GM10248 (cell line): Measurements from ENCODE around the gene PLCB1.

ENCODE experiments used
- CTCF ChIA-PET: fragments of 300-600 bp; sonication (Branson Sonifier 250); formaldehyde crosslinking; extraction: SDS; loops from one replicate; lab custom pipeline; 2021; ENCODE audit warnings: antibody characterized with exemption; lab: Yijun Ruan, JAX
- POLR2A ChIA-PET: fragments of 350-650 bp; sonication (Branson Sonifier 250); formaldehyde crosslinking; extraction: SDS; loops from one replicate; lab custom pipeline; 2020; ENCODE audit warnings: antibody characterized with exemption; lab: Yijun Ruan, JAX
- DNase-seq: peaks from one replicate; pipeline ENCODE4 v3.0.0; 2012; ENCODE audit errors: extremely low spot score
- TF ChIP-seq, protein P1 (sequence below): IDR thresholded peaks from 2 replicates; pipeline ENCODE4 v1.5.1; 2012; ENCODE audit warnings: mild to moderate bottlenecking, low read depth; ENCODE audit errors: extremely low read depth, missing control alignments, control extremely low read depth

Gene PLCB1

DNA sequence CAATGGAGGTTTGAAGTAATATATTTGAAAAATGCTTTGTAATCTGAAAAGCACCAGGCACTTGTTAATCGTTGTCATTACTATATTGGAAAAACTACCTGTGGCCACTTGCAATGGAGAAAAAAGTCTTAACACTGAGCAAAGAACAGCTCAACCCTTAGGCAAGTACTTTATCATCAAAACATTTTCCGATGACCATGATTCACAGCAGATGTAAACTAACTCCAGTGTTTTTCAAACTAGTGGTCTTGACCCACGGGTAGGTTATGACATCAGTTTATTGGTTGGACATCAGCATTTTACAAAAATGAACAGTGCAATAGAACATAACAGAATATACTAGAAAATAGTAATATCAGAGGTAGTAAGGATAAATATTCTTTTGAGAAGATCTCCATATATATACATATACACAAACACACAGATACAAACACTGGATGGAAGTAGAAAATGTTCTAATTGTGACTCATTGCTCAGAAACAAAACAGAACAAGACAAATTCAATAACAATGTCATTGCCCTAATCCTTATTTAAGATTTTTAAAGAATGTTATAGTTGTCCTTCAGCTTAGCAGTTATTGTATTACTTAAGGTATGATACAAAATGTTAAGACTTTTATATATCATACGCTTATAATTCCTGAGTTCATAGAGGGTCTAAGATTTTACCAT is 123.0 kb downstream of the PLCB1 start:
- no peak for DNase-seq
- TF ChIP-seq, protein P1, sequence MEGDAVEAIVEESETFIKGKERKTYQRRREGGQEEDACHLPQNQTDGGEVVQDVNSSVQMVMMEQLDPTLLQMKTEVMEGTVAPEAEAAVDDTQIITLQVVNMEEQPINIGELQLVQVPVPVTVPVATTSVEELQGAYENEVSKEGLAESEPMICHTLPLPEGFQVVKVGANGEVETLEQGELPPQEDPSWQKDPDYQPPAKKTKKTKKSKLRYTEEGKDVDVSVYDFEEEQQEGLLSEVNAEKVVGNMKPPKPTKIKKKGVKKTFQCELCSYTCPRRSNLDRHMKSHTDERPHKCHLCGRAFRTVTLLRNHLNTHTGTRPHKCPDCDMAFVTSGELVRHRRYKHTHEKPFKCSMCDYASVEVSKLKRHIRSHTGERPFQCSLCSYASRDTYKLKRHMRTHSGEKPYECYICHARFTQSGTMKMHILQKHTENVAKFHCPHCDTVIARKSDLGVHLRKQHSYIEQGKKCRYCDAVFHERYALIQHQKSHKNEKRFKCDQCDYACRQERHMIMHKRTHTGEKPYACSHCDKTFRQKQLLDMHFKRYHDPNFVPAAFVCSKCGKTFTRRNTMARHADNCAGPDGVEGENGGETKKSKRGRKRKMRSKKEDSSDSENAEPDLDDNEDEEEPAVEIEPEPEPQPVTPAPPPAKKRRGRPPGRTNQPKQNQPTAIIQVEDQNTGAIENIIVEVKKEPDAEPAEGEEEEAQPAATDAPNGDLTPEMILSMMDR: no peak
- POLR2A ChIA-PET: no interaction called here
- CTCF ChIA-PET: no interaction called here

DNA sequence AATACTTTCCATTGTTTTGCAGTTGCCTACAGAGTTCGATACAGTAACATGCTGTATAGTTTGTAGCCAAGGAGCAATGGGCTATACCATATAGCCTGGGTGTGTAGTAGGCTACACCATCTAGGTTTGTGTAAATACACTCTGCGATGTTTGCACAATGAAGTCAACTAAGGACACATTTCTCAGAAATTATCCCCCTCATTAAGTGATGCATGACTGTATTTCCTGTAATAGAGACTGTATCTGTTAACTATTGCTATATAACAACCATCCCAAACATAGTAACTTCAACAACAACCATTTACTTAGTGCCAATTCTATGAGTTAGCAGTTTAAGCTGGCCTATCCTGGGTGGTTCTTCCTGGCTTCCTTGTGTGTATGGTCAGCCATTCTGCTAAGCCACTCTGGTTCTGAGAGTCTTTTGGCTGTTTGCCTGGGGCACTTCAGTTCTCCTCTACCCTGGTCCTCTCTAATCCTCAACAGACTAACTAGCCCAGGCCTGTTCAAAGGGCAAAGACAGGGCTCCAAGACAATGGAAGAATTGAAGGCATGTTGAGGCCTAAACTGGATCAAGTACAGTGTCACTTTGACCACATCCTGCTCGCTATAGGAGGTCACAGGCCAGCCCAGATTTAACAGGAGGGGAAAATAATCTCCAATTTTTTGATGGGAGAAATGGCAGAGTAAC is 124.0 kb downstream of the PLCB1 start:
- TF ChIP-seq, protein P1: no peak
- CTCF ChIA-PET: no interaction called here
- POLR2A ChIA-PET: no interaction called here
- DNase-seq: no peak

DNA sequence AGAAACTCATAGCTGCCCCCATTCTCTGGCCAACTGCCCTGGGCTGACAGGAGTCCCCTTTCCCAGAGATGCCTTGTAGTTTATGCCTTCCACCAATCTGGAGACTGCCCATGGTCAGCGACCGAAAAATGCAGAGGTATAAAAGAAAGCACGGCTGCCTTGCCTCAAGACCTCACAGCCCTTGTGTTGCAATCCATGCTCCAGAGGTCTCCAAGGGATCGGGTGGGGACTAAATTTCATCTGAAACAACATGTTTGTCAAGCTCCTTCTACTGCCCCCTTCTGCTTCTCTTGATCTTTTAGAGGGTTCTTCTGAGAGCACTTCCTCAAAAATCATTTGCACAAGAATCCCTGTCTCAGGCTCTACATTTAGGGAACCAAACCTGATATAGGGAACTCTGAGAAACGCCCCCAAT is 128.8 kb downstream of the PLCB1 start:
- ChIA-PET POLR2A (no interaction called here), CTCF (interaction anchor here (0.9 to 1.4 kb wide), 5 partner anchors 9 to 79 kb away, joined by 3 to 4 read pairs (median 3); no protein-coding TSS in a partner anchor)
- no peak for DNase-seq
- TF ChIP-seq, protein P1: no peak

DNA sequence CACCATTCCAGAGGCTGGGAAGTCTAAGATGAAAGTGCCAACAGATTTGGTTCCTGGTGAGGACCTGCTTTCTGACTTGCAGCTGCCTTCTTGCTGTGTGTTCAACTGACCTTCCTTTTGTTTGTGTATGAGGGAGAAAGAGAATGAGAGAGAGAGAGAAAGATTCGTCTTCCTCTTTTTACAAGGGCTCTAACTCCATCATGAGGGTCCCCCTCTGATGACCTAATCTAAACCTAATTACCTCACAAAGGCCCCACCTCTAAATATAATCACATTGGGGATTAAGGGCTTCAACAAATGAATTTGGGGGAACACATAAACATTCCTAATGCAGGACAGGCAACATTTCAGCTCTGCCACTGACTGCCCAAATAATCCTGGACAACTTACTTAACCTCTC is 130.7 kb downstream of the PLCB1 start:
- CTCF ChIA-PET: no interaction called here
- TF ChIP-seq, protein P1: no peak

DNA sequence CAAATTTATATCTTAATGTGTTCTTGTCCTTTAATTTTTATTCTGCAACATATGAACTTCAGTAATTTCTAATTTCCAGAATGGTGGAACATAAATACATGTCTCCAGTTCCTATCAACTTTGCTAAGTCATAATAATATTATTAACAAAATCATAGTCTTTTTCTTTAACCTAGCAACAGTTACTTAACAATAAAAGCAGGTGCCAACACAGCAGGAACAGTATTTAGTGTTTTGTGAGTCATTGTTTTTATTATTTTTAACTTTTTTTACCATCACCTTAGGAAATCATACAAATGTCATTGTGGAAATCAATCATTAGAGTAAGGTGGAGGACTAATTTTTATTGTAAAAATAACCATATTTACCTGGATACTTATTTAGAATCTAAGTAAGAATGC is 133.5 kb downstream of the PLCB1 start:
- TF ChIP-seq, protein P1: no peak
- CTCF ChIA-PET: no interaction called here
- POLR2A ChIA-PET: no interaction called here
- DNase-seq: no peak

More for the DNA sequence above, 130.7 kb downstream of the PLCB1 start:
- no peak for DNase-seq
- POLR2A ChIA-PET: no interaction called here

DNA sequence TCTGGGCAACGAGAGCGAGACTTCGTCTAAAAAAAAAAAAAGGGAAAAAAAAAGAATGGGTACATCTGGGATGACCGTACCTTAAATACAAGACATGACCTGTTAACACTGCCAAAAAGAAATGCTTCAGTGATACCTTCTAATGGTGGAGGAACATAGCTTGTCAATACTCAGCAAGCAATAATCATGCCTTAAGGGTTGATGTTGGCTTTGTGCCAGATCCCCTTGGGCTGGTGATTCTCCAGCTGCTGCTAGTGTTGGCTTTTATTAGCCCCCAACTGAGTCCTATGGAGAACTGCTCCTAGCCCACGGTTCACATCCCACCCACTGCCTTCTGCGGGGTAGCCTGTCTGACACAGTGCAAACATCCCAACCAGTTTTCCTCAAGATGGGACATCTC is 134.9 kb downstream of the PLCB1 start:
- TF ChIP-seq, protein P1: no peak
- CTCF ChIA-PET: interaction anchor here (0.7 to 1.1 kb wide), 4 partner anchors 14 to 96 kb away, joined by 3 to 4 read pairs (median 3); no protein-coding TSS in a partner anchor
- POLR2A ChIA-PET: no interaction called here
- DNase-seq: no peak
